WTC11 (cell line): Measurements from ENCODE around the gene ELMO1. TPM values are rescaled to one million over a fixed set of nuclear protein-coding genes. Genes with fewer than 3 reads are reported as not detected.

ENCODE experiments used
- ATAC-seq: fragments of 200-7000 bp; cut with Tn5 transposase; 2 replicates; pipeline ENCODE4 v1.10.0; 2021; ENCODE audit warnings: mild to moderate bottlenecking, moderate library complexity
- CTCF ChIA-PET: fragments of 300-600 bp; sonication (Branson Sonifier 250); formaldehyde crosslinking; loops from one replicate; lab custom pipeline; 2021; ENCODE audit warnings: antibody characterized with exemption; lab: Charles Lee
- POLR2A ChIA-PET: fragments of 350-600 bp; sonication (Branson Sonifier 250); formaldehyde crosslinking; loops from one replicate; lab custom pipeline; 2021; ENCODE audit warnings: antibody characterized with exemption; lab: Charles Lee
- DNase-seq: peaks from one replicate; pipeline ENCODE4 v3.0.0; 2021; ENCODE audit warnings: low spot score
- H3K27ac Mint-ChIP-seq: 2 replicates; pipeline ENCODE4 v1.8.0; 2021; ENCODE audit warnings: mixed read lengths
- H3K27me3 Mint-ChIP-seq: 2 replicates; pipeline ENCODE4 v1.8.0; 2021; ENCODE audit warnings: low read depth, mild to moderate bottlenecking, moderate library complexity, mixed read lengths
- H3K36me3 Mint-ChIP-seq: 2 replicates; pipeline ENCODE4 v1.8.0; 2021; ENCODE audit warnings: mixed read lengths
- H3K4me1 Mint-ChIP-seq: 2 replicates; pipeline ENCODE4 v1.8.0; 2022; ENCODE audit warnings: mixed read lengths
- H3K4me3 Mint-ChIP-seq: 2 replicates; pipeline ENCODE4 v1.8.0; 2021; ENCODE audit warnings: mild to moderate bottlenecking, moderate library complexity, mixed read lengths
- H3K9me3 Mint-ChIP-seq: 2 replicates; pipeline ENCODE4 v1.8.0; 2021; ENCODE audit warnings: mixed read lengths
- CBFB ChIP-seq: sonication (generic); formaldehyde crosslinking; IDR thresholded peaks from 2 replicates; pipeline ENCODE4 v1.8.1; 2022; ENCODE audit warnings: mild to moderate bottlenecking, low read depth, missing genetic modification reagents
- CREB1 ChIP-seq: sonication (generic); formaldehyde crosslinking; IDR thresholded peaks from 2 replicates; pipeline ENCODE4 v1.8.0; 2023; ENCODE audit warnings: mild to moderate bottlenecking, missing genetic modification reagents
- NFE2L1 ChIP-seq: sonication (generic); formaldehyde crosslinking; IDR thresholded peaks from 2 replicates; pipeline ENCODE4 v1.8.1; 2023; ENCODE audit warnings: missing genetic modification reagents
- NR3C1 ChIP-seq: sonication (generic); formaldehyde crosslinking; conservative IDR thresholded peaks from 2 replicates; pipeline ENCODE4 v1.8.1; 2023; ENCODE audit warnings: low read depth, mild to moderate bottlenecking, missing genetic modification reagents
- STAT6 ChIP-seq: sonication (generic); formaldehyde crosslinking; conservative IDR thresholded peaks from 2 replicates; pipeline ENCODE4 v1.8.1; 2023; ENCODE audit warnings: mild to moderate bottlenecking, low read depth, missing genetic modification reagents, moderate library complexity
- TCF7 ChIP-seq: sonication (generic); formaldehyde crosslinking; IDR thresholded peaks from 2 replicates; pipeline ENCODE4 v1.8.0; 2022; ENCODE audit warnings: mild to moderate bottlenecking, low read depth, missing genetic modification reagents, moderate library complexity
- ZNF423 ChIP-seq: fragments of 250-450 bp; sonication (Bioruptor Pico); IDR thresholded peaks from 2 replicates; pipeline ENCODE4 v2.1.2; 2022; ENCODE audit warnings: mild to moderate bottlenecking, moderate library complexity
- total RNA-seq: library from RNA; stranded (reverse); gene quantifications from 3 replicates; pipeline ENCODE4 v1.2.3, GENCODE V29; 2021
- TF ChIP-seq, protein P1 (sequence below): fragments of 250-450 bp; sonication (Bioruptor Pico); IDR thresholded peaks from 2 replicates; pipeline ENCODE4 v1.9.0; 2021; ENCODE audit warnings: mild to moderate bottlenecking, borderline replicate concordance
- TF ChIP-seq, protein P2 (sequence below): sonication (generic); formaldehyde crosslinking; IDR thresholded peaks from 2 replicates; pipeline ENCODE4 v1.8.1; 2023; ENCODE audit warnings: mild to moderate bottlenecking, missing genetic modification reagents, moderate library complexity
- TF ChIP-seq, protein P3 (sequence below): sonication (generic); formaldehyde crosslinking; IDR thresholded peaks from 2 replicates; pipeline ENCODE4 v1.8.1; 2023; ENCODE audit warnings: mild to moderate bottlenecking, missing genetic modification reagents, borderline replicate concordance

Gene ELMO1
- total RNA-seq, 1 experiment from 2014 or later = 19.4 TPM

DNA sequence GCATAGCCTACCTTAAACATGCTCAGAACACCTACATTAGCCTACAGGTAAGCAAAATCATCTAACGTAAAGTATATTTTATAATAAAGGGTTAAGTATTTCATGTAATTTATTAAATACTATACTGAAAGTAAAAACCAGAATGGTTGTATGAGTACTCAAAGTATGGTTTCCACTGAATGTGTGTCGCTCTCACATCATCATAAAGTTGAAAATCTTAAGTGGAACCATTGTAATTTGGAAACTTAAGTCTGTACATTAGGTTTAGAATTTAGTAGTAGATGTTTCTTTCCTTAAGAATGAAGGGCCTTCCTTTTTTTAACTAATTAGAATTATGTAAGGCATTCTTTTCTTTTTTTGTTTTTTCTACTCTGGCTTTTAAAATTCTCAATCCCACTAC lies 484.4 kb downstream of the ELMO1 start:
- Mint-ChIP-seq H3K36me3 (no peaks in the 10 kb centered on the region; the same call in 1 of the 2 replicates), H3K4me1 (peaks cover 64% of the 10 kb centered on the region), H3K4me3 (no peak overlapping the region), H3K27me3 (no peaks in the 10 kb centered on the region), H3K9me3 (no peaks in the 10 kb centered on the region), H3K27ac (peak overlapping the region; percentile 63)
- no peak for TF ChIP-seq CREB1
- no peak for TF ChIP-seq ZNF423
- TF ChIP-seq TCF7 = no peak
- TF ChIP-seq STAT6 (CRISPR knock-in tag) = no peak
- TF ChIP-seq, protein P1, sequence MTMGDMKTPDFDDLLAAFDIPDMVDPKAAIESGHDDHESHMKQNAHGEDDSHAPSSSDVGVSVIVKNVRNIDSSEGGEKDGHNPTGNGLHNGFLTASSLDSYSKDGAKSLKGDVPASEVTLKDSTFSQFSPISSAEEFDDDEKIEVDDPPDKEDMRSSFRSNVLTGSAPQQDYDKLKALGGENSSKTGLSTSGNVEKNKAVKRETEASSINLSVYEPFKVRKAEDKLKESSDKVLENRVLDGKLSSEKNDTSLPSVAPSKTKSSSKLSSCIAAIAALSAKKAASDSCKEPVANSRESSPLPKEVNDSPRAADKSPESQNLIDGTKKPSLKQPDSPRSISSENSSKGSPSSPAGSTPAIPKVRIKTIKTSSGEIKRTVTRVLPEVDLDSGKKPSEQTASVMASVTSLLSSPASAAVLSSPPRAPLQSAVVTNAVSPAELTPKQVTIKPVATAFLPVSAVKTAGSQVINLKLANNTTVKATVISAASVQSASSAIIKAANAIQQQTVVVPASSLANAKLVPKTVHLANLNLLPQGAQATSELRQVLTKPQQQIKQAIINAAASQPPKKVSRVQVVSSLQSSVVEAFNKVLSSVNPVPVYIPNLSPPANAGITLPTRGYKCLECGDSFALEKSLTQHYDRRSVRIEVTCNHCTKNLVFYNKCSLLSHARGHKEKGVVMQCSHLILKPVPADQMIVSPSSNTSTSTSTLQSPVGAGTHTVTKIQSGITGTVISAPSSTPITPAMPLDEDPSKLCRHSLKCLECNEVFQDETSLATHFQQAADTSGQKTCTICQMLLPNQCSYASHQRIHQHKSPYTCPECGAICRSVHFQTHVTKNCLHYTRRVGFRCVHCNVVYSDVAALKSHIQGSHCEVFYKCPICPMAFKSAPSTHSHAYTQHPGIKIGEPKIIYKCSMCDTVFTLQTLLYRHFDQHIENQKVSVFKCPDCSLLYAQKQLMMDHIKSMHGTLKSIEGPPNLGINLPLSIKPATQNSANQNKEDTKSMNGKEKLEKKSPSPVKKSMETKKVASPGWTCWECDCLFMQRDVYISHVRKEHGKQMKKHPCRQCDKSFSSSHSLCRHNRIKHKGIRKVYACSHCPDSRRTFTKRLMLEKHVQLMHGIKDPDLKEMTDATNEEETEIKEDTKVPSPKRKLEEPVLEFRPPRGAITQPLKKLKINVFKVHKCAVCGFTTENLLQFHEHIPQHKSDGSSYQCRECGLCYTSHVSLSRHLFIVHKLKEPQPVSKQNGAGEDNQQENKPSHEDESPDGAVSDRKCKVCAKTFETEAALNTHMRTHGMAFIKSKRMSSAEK (CRISPR knock-in tag) = no peak
- TF ChIP-seq, protein P2, sequence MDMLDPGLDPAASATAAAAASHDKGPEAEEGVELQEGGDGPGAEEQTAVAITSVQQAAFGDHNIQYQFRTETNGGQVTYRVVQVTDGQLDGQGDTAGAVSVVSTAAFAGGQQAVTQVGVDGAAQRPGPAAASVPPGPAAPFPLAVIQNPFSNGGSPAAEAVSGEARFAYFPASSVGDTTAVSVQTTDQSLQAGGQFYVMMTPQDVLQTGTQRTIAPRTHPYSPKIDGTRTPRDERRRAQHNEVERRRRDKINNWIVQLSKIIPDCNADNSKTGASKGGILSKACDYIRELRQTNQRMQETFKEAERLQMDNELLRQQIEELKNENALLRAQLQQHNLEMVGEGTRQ (CRISPR knock-in tag) = no peak
- TF ChIP-seq NR3C1 (CRISPR knock-in tag) = no peak
- no peak for TF ChIP-seq CBFB
- TF ChIP-seq NFE2L1 (CRISPR knock-in tag) = no peak
- TF ChIP-seq, protein P3, sequence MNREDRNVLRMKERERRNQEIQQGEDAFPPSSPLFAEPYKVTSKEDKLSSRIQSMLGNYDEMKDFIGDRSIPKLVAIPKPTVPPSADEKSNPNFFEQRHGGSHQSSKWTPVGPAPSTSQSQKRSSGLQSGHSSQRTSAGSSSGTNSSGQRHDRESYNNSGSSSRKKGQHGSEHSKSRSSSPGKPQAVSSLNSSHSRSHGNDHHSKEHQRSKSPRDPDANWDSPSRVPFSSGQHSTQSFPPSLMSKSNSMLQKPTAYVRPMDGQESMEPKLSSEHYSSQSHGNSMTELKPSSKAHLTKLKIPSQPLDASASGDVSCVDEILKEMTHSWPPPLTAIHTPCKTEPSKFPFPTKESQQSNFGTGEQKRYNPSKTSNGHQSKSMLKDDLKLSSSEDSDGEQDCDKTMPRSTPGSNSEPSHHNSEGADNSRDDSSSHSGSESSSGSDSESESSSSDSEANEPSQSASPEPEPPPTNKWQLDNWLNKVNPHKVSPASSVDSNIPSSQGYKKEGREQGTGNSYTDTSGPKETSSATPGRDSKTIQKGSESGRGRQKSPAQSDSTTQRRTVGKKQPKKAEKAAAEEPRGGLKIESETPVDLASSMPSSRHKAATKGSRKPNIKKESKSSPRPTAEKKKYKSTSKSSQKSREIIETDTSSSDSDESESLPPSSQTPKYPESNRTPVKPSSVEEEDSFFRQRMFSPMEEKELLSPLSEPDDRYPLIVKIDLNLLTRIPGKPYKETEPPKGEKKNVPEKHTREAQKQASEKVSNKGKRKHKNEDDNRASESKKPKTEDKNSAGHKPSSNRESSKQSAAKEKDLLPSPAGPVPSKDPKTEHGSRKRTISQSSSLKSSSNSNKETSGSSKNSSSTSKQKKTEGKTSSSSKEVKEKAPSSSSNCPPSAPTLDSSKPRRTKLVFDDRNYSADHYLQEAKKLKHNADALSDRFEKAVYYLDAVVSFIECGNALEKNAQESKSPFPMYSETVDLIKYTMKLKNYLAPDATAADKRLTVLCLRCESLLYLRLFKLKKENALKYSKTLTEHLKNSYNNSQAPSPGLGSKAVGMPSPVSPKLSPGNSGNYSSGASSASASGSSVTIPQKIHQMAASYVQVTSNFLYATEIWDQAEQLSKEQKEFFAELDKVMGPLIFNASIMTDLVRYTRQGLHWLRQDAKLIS (CRISPR knock-in tag) = no peak
- POLR2A ChIA-PET = no interaction called here
- no peak for DNase-seq
- CTCF ChIA-PET = interaction anchor here (1.0 to 1.2 kb wide), 2 partner anchors 218 to 234 kb away, joined by 4 to 5 read pairs; no protein-coding TSS in a partner anchor
- no peak for ATAC-seq

GRCh38 chr7:36962367-36962766 lies 486.3 kb downstream of the ELMO1 start:
- no peak for DNase-seq
- no peaks in the 10 kb centered on the region for H3K9me3 Mint-ChIP-seq
- CTCF ChIA-PET = interaction anchor here (1.2 to 1.6 kb wide), 2 partner anchors 220 to 238 kb away, joined by 5 read pairs; no protein-coding TSS in a partner anchor
- TF ChIP-seq ZNF423 = no peak
- TF ChIP-seq, all 79 proteins: peak for 0
- Mint-ChIP-seq H3K36me3 (no peaks in the 10 kb centered on the region; the same call in 1 of the 2 replicates), H3K27me3 (no peaks in the 10 kb centered on the region), H3K27ac (peak overlapping the region; percentile 33), H3K4me3 (no peak overlapping the region), H3K4me1 (peaks cover 61% of the 10 kb centered on the region)
- ATAC-seq = no peak; the same call in 1 of the 2 replicates
- POLR2A ChIA-PET = interaction anchor here (0.6 kb wide), 1 partner anchor 245 kb away, joined by 6 read pairs; no protein-coding TSS in a partner anchor
